Activated naive CD8-positive, alpha-beta T cell (primary cell): Measurements from ENCODE around the gene MAPT.
A peak's percentile ranks its signal among the peaks of the same experiment; 100 is the strongest.

Experiments
- H3K27ac Mint-ChIP-seq: one replicate; pipeline ENCODE4 v1.8.0; 2021; ENCODE audit warnings: mixed read lengths
- H3K27me3 Mint-ChIP-seq: one replicate; pipeline ENCODE4 v1.8.0; 2021; ENCODE audit warnings: mixed read lengths
- H3K36me3 Mint-ChIP-seq: one replicate; pipeline ENCODE4 v1.8.0; 2021; ENCODE audit warnings: mixed read lengths
- H3K4me1 Mint-ChIP-seq: one replicate; pipeline ENCODE4 v1.8.0; 2021; ENCODE audit warnings: low read depth, mixed read lengths
- H3K4me3 Mint-ChIP-seq: one replicate; pipeline ENCODE4 v1.8.0; 2021; ENCODE audit warnings: mild to moderate bottlenecking, mixed read lengths
- H3K9me3 Mint-ChIP-seq: one replicate; pipeline ENCODE4 v1.8.0; 2021; ENCODE audit warnings: low read depth, mixed read lengths

The MAPT gene

DNA sequence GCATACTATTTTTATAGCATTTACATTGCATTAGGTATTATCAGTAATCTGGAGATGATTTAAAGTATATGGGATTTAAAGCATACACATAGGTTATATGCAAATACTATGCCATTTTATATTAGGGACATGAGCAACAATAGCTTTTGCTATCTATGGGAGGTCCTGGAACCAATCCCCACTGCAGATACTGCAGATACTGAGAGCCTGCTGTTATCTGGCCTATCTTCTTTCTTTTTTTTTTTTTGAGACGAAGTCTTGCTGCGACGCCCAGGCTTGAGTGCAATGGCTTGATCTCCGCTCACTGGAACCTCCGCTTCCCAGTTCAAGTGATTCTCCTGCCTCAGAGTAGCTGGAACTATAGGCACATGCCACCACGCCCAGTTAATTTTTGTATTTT is 142.1 kb downstream of the MAPT start:
- no peaks in the 10 kb centered on the region for H3K27me3 Mint-ChIP-seq
- no peak overlapping the region for H3K4me3 Mint-ChIP-seq
- peaks cover 6% of the 10 kb centered on the region for H3K4me1 Mint-ChIP-seq
- H3K9me3 Mint-ChIP-seq = no peaks in the 10 kb centered on the region
- peaks cover 8% of the 10 kb centered on the region for H3K36me3 Mint-ChIP-seq
- no peak overlapping the region for H3K27ac Mint-ChIP-seq

DNA sequence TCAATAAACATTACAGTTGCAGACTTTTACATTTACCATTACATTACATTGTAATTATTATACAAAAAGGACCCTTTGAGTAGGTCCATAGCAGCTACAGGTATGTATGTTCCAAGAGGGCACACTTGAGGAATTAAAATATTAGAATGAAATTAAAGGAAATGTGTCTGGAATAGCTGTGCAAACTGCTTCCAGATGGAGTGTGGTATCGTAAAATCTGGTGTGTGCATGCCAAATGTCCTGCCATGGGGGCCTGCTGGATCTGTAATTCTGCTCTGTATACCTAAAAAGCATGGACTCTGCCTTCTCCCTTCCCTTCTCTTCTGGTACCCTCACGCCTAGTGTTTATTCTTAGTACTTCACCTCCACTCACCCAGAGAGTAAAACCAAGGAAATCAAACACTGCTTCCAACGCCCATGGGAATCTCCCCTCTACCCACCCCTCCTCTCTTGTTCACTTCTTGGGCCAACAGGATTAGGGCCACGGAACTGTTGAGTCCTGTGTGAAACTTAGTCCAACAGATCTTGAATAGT is 143.4 kb downstream of the MAPT start:
- Mint-ChIP-seq H3K27me3 (no peaks in the 10 kb centered on the region), H3K4me1 (peaks cover 6% of the 10 kb centered on the region), H3K4me3 (no peak overlapping the region), H3K9me3 (no peaks in the 10 kb centered on the region), H3K36me3 (peaks cover 8% of the 10 kb centered on the region), H3K27ac (peak overlapping the region; percentile 78)

DNA sequence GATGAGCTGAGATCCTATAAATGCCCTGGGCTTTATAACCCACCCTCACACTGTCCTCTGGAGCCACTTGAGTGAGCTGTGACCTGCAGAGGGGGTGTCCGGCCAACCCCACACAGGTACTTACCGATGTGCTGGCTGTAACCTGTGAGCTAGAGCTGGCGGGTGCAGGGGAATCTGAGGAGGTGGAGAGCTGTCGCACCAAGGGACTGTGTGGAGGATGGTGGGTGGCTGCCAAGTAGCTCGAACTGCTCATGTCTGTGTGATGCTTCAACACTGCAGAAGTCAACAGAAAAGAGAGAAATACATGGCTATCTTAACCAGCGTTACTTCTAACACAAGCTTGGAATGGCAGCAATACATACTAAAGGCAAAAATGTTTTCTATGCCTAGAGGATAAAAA is 144.1 kb downstream of the MAPT start:
- peaks cover 8% of the 10 kb centered on the region for H3K4me1 Mint-ChIP-seq
- H3K27me3 Mint-ChIP-seq = no peaks in the 10 kb centered on the region
- no peaks in the 10 kb centered on the region for H3K9me3 Mint-ChIP-seq
- H3K27ac Mint-ChIP-seq = peak overlapping the region; percentile 78
- H3K36me3 Mint-ChIP-seq = peaks cover 8% of the 10 kb centered on the region
- H3K4me3 Mint-ChIP-seq = no peak overlapping the region

GRCh38 chr17:46038937-46039336 is 144.6 kb downstream of the MAPT start:
- no peaks in the 10 kb centered on the region for H3K9me3 Mint-ChIP-seq
- H3K4me1 Mint-ChIP-seq = peaks cover 13% of the 10 kb centered on the region
- peak overlapping the region; percentile 28 for H3K27ac Mint-ChIP-seq
- H3K27me3 Mint-ChIP-seq = no peaks in the 10 kb centered on the region
- H3K4me3 Mint-ChIP-seq = no peak overlapping the region
- H3K36me3 Mint-ChIP-seq = peaks cover 8% of the 10 kb centered on the region

DNA sequence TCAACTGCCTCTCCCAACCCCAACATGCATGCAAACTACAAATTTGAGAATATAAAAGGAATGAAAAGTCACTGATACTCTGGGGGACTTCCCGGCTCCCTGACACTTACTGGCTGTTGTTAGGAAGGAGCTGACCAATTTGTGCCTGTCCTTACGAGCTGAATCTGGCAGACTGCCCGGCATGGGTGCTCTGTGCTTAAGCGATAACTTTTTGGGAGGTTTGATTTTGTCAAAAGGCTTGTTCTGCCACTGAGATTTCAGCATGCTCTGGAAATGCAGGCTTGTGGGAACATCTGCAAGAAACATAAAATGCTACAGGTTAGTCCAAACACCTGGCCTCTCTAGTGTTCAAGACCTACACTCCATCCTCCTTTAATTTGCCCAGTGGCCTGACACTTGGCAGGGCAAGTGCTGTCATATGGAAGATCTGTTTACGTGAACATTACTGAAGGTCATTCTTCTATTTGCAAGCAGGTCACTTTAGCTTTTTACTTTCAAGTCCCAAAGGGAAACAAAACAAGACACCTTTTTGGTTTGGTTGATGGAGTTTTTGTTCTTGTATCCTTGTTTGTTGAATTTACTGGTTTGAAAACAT is 145.3 kb downstream of the MAPT start:
- Mint-ChIP-seq H3K27me3 (no peaks in the 10 kb centered on the region), H3K27ac (peak overlapping the region; percentile 28), H3K9me3 (no peaks in the 10 kb centered on the region), H3K4me3 (no peak overlapping the region), H3K4me1 (peaks cover 19% of the 10 kb centered on the region), H3K36me3 (peaks cover 6% of the 10 kb centered on the region)

DNA sequence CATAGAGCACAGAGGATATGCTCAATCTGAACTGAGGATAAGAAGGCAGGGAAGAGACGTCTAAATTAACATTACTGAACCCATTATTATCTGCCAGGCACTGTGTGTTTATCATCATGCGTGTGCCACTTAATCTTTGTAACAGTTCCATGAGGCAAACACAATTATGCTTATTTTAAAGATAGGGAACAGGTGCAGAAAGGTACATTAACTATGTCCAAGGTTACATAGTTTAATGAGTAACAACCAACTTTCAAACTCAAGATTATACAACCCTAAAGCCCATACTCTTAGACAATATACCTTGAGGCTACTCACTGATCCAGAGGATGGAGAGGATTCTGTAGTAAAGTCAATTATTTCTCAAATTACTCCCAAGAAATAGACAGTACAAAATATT is 147.9 kb downstream of the MAPT start:
- H3K4me3 Mint-ChIP-seq = no peak overlapping the region
- no peaks in the 10 kb centered on the region for H3K9me3 Mint-ChIP-seq
- peaks cover 8% of the 10 kb centered on the region for H3K36me3 Mint-ChIP-seq
- no peaks in the 10 kb centered on the region for H3K27me3 Mint-ChIP-seq
- peaks cover 23% of the 10 kb centered on the region for H3K4me1 Mint-ChIP-seq
- H3K27ac Mint-ChIP-seq = no peak overlapping the region

GRCh38 chr17:46042925-46043324 is 148.6 kb downstream of the MAPT start:
- Mint-ChIP-seq H3K27ac (peak overlapping the region; percentile 43), H3K27me3 (no peaks in the 10 kb centered on the region), H3K4me3 (no peak overlapping the region), H3K4me1 (peaks cover 23% of the 10 kb centered on the region), H3K36me3 (peaks cover 10% of the 10 kb centered on the region), H3K9me3 (no peaks in the 10 kb centered on the region)

DNA sequence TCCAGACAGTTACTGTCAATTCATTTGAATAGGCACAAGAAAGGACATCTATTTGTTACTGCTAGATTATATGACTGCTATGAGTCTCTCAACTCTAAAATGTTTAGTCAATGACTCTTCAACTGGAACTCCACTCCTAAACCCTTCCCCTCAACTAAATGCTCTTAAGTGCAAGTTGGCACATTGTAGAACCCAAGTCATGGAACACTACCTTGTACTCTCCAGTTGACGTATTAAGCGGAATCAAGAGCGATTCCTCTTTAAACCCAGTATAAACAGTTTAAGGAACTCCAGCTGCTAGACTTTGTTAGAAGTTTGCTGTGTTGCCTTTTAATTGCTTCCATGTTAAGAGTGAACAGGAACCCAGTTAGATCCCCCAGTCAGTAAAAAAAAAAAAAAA is 149.3 kb downstream of the MAPT start:
- H3K36me3 Mint-ChIP-seq = peaks cover 11% of the 10 kb centered on the region
- no peaks in the 10 kb centered on the region for H3K27me3 Mint-ChIP-seq
- H3K4me1 Mint-ChIP-seq = peaks cover 24% of the 10 kb centered on the region
- peak overlapping the region; percentile 43 for H3K27ac Mint-ChIP-seq
- H3K4me3 Mint-ChIP-seq = no peak overlapping the region
- H3K9me3 Mint-ChIP-seq = no peaks in the 10 kb centered on the region

DNA sequence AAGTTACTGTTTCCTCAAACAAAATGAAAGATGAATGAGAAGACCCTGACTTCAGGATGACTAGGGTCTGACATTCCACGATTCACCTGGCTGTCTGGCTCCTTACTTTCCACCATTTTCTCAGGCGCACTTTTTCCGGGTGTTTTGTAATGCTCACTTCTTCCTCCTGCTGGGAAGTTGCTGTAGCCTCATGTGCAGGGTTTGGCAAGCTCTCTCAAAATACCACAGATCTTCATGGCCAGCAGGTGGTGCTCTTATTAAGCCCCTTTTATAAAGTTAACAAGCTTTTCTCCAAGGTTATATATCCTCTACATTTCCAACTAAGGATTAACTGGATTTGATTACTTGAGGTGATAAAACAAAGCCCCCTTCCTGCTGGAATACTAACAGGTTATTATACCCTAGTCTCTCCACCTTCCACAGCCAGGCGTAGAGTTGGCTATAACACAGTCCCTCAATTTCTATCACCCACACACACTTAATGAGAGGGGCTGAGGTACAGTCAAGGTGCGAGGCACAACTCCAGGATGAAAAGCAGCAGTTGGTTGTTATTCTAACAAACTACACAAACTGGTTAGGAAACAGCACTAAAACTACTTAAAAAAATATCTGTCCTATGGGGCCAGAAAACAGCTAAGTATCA is 150.1 kb downstream of the MAPT start:
- Mint-ChIP-seq H3K36me3 (peaks cover 11% of the 10 kb centered on the region), H3K27ac (peak overlapping the region; percentile 84), H3K9me3 (no peaks in the 10 kb centered on the region), H3K27me3 (no peaks in the 10 kb centered on the region), H3K4me1 (peaks cover 24% of the 10 kb centered on the region), H3K4me3 (no peak overlapping the region)

- no peaks in the 10 kb centered on the region for H3K27me3 Mint-ChIP-seq
- H3K27ac Mint-ChIP-seq = peak overlapping the region; percentile 83
- no peaks in the 10 kb centered on the region for H3K9me3 Mint-ChIP-seq
- H3K4me3 Mint-ChIP-seq = no peak overlapping the region
- peaks cover 14% of the 10 kb centered on the region for H3K36me3 Mint-ChIP-seq
- H3K4me1 Mint-ChIP-seq = peaks cover 24% of the 10 kb centered on the region
Measured at GRCh38 chr17:46044989-46045388, 150.6 kb downstream of the MAPT start.

DNA sequence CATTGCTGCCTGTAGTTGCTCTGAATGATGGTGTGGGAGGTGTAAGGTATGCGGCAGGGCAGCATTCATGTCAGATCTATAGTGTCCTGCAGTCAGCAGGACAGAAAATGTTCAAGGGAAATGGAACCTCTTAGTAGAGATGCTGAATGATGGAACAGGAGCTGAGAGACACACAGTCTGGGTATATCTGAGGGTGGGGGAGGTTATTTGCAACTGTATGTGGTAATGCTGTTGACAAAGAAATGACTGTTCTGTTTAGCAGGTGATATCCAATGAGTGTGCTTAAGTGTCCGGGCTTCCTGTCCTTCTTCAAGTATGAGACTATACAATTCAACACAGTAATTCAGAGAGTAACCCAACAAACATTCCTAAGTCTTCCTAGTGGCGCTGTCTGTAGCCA is 151.3 kb downstream of the MAPT start:
- peaks cover 12% of the 10 kb centered on the region for H3K36me3 Mint-ChIP-seq
- H3K27me3 Mint-ChIP-seq = no peaks in the 10 kb centered on the region
- H3K4me3 Mint-ChIP-seq = no peak overlapping the region
- H3K27ac Mint-ChIP-seq = peak overlapping the region; percentile 79
- H3K4me1 Mint-ChIP-seq = peaks cover 28% of the 10 kb centered on the region
- no peaks in the 10 kb centered on the region for H3K9me3 Mint-ChIP-seq

- Mint-ChIP-seq H3K9me3 (no peaks in the 10 kb centered on the region), H3K36me3 (peaks cover 19% of the 10 kb centered on the region), H3K27me3 (no peaks in the 10 kb centered on the region), H3K4me1 (peaks cover 40% of the 10 kb centered on the region), H3K4me3 (no peak overlapping the region), H3K27ac (peak overlapping the region; percentile 46)
Measured at GRCh38 chr17:46046957-46047356, 152.6 kb downstream of the MAPT start.

DNA sequence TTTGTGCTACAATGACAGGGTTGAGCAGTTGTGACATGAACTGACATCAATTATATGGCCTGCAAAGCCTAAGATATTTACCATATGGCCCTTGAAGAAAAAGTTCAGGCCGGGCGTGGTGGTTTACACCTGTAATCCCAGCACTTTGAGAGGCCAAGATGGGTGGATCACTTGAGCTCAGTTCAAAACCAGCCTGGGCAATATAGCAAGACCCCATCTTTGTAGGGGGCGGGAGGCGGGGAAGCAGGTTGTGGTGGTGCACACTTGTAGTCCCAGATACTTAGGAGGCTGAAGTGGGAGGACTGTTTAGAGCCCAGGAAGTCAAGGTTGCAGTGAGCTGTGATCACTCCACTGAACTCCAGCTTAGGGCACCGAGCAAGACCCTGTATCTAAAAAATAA is 153.0 kb downstream of the MAPT start:
- peak overlapping the region; percentile 46 for H3K27ac Mint-ChIP-seq
- peaks cover 19% of the 10 kb centered on the region for H3K36me3 Mint-ChIP-seq
- no peak overlapping the region for H3K4me3 Mint-ChIP-seq
- no peaks in the 10 kb centered on the region for H3K9me3 Mint-ChIP-seq
- H3K4me1 Mint-ChIP-seq = peaks cover 45% of the 10 kb centered on the region
- H3K27me3 Mint-ChIP-seq = no peaks in the 10 kb centered on the region

- Mint-ChIP-seq H3K4me3 (no peak overlapping the region), H3K27me3 (no peaks in the 10 kb centered on the region), H3K27ac (peak overlapping the region; percentile 41), H3K4me1 (peaks cover 46% of the 10 kb centered on the region), H3K36me3 (peaks cover 19% of the 10 kb centered on the region), H3K9me3 (no peaks in the 10 kb centered on the region)
Measured at GRCh38 chr17:46047856-46048255, 153.5 kb downstream of the MAPT start.

GRCh38 chr17:46049656-46050055 is 155.3 kb downstream of the MAPT start:
- H3K9me3 Mint-ChIP-seq = no peaks in the 10 kb centered on the region
- H3K4me3 Mint-ChIP-seq = no peak overlapping the region
- H3K36me3 Mint-ChIP-seq = peaks cover 25% of the 10 kb centered on the region
- no peaks in the 10 kb centered on the region for H3K27me3 Mint-ChIP-seq
- H3K27ac Mint-ChIP-seq = peak overlapping the region; percentile 50
- H3K4me1 Mint-ChIP-seq = peaks cover 43% of the 10 kb centered on the region
